Iris pigment epithelial cell (primary cell): ENCODE results near the gene D2HGDH.
A peak's percentile ranks its signal among the peaks of the same experiment; 100 is the strongest.
"Not testable (repeated sequence)": the region's sequence is repeated elsewhere in the genome, so short reads cannot be mapped to it uniquely, and the experiment has no call there.

Experiments used
- DNase-seq: peaks from one replicate; pipeline ENCODE4 v3.0.0-alpha.2; 2011; ENCODE audit warnings: low read depth

Gene D2HGDH

DNA sequence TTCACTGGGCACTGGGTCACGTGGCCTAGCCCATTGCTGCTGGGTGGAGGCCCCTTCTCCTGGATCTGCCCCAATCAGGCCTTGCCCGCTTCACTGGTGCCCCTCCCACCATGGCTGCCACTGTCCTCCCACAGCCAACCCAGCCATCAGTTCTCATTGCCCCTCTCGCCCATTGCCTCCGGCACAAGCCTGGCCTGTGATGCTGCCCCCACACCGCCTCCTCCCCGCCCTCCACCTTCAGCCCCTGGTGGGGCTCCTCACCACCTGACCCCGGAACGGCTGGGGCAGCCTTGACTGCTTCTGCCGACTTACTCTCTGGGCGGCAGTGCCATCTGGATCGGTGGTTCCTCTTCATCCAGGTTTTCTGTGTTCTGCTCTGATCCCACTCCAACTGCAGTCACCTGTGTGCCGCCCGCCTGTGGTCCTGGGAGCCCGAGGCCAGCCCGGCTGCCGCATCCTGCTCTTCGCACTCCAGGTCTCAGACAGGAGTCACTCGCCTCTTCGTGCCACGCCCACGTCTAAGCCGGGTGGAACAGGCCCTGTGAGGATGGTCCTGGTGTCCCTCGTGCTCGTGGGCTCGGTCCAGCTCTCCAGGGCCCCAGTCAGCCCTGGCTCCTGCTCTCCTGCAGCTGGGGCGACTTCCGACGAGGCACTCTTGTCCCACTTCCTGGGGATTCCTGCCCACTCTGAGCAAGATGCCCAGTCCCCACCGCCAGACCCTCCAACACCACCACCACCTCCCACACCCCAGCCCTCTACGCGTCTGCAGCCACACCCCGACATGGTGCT, 14.2 kb downstream of the D2HGDH start:
- no peak for DNase-seq

DNA sequence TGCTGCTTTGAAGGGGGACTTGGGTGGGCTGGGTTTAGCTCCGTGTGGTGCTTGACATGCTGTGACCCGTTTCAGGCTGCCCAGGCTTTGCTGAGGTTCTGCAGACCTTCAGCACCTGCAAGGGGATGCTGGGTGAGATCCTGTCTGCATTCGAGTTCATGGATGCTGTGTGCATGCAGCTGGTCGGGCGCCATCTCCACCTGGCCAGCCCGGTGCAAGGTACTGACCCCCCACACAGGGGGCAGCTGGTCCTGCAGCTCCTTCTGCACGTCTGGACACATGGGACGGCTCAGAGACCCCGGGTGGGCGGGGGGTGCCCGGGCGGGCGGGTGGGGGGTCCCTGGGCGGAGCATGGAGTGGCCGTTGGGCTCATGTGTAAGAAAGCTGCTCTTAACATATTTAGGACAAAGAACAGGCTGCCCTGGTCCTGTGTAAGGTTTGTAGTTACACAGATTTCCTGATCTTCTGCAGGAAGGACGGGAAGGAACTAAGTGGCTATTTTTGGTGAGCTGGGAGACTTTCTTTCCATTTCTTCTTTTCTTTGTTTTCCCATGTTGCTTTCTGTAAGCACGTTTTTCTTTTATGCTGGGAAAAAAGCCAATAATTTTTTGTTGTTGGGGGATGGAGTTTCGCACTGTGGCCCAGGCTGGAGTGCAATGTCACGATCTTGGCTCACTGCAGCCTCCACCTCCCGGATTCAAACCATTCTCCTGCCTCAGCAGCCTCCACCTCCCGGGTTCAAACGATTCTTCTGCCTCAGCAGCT, 15.8 kb downstream of the D2HGDH start:
- no peak for DNase-seq

DNA sequence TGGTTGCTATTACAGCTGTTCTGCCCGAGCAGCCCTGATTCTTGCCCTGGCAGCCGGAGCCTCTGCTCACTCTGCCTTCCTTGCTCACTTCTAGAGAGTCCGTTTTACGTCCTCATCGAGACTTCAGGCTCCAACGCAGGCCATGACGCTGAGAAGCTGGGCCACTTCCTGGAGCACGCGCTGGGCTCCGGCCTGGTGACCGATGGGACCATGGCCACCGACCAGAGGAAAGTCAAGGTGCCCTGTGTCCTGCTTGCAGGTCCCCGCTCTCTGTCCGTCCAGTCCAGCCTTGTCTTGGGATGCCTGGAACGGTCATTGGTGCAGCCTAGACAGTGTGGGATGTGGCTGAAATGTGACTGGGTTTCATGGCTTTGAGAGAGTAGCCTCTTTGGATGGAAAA, 16.7 kb downstream of the D2HGDH start:
- DNase-seq: no peak

DNA sequence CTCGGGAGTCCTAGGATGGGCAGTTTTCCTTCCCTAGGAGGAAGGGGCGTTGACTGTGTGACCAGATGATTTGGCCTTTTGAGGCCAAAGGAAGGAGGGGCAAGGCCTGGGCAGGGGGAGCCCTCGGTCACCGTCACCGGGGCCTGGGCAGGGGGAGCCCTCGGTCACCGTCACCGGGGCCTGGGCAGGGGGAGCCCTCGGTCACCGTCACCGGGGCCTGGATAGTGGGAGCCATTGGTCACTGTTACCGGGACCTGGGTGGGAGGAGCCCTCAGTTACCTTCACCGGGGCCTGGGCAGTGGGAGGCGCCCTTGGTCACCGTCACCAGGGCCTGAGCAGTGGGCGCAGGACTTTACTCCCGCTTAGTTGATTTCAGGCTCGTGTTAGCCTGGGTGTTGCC, 17.3 kb downstream of the D2HGDH start:
- DNase-seq: no peak

DNA sequence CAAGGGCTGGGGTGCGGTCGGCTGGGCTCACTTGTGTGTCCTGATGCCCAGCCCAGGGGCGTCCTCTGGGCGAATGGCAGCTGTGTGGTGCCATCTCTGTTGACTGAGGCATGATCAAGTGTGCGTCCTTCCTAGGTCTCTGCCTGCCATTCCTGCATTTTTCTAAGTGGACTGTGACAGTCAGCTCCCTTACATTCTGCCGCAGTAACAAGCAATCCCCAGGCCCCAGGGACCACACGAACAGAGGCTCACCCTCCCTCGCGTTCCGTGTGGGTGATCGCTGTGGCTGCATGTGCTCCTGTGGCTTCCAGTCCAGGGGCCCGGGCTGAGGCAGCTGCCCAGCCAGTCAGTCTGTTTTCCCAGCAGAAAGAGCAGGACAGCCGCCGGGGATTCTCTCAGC, 17.8 kb downstream of the D2HGDH start:
- DNase-seq: no peak

DNA sequence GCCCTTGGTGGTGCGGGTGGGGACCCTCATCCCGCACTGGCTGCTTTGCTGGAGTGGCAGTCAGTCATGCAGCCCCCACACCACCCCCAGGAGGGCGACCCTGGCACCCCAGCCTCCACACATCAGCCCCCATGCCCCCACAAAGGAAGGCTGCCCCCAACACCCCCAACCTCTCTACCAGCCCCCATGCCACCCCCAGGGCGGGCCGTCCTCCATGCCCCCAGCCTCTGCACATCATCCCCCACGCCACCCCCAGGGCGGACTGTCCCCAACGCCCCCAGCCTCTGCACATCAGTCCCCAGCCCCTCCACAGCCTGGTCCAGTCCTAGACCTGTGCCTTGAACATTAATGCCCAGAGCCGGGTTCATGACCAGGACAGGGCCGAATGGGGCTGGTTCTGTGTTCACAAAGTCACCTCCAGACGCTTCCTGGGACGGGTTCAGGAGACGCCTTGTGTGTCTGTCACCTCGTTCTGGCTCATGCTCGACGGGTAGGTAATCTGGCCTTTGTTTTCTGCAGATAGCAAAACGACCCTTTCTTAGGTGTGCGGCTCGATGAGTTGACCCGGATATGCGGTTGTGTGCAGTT, 18.4 kb downstream of the D2HGDH start:
- DNase-seq: no peak

DNA sequence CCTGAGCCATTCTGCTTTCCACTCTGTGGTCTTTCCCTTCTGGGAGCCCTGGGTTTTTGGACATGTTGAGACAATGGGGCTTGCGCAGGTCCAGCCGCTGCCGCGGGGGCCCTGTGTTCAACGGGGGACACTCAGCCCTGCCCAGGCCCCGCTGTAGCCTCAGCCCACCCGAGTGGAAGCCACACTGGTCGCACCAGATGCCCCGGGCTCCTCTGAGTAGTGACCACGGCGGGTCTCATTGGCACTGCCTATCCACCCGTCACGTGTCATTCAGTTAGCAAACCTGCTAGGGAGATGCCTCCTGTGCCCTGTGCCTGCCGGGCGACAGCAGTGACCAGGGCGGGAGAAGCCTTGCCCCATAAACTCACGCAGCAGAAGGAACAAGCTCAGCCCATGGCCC, 19.1 kb downstream of the D2HGDH start:
- DNase-seq: no peak

DNA sequence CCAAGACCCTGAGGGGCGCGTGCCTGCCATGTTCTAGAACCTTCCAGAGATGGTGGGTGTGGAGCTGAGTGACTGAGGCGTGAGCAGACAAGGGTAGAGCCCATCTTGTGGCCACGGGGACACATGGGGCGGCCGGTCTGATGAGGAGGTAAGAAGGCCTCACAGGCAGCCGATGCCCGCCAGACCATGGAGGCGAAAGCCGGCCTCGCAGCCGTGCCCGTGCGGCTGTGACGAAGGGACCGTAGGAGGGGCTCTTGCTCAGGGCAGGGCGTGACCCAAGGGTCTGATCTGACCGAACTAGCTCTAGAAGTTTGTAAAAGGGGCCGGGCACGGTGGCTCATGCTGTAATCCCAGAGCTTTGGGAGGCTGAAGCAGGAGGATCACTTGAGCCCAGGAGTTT, 19.6 kb downstream of the D2HGDH start:
- DNase-seq: no peak

DNA sequence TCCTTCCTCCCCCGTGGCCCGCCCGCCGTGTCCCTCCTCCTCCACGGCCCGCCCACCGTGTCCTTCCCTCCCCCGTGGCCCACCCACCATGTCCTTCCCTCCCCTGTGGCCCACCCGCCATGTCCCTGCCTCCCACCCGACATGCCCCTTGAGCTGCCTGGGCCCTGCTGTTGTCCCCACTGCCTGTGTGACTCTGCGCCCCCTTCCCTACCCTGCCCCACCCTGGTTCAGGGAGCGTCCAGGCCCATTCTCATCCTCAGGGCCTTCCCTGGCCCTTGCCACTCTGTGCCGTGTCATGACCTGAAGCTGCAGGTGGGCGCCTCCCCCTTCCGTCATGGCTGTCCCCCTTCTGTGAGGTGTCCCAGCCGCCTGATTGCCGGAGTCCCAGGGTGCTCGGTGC, 20.7 kb downstream of the D2HGDH start:
- no peak for DNase-seq

DNA sequence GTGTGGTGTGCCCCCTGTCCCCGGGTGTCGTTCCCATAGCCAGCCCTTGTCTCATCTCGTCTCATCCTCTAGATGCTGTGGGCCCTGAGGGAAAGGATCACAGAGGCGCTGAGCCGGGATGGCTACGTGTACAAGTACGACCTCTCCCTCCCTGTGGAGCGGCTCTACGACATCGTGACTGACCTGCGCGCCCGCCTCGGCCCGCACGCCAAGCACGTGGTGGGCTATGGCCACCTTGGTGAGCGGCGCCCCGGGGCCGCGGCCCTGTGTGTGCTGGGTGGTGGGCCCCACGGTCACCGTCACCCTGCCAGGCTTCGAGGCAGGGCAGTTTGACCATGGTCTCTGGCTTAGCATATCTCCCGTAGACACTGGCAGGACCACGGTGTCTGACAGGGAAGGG, 21.3 kb downstream of the D2HGDH start:
- DNase-seq: no peak

DNA sequence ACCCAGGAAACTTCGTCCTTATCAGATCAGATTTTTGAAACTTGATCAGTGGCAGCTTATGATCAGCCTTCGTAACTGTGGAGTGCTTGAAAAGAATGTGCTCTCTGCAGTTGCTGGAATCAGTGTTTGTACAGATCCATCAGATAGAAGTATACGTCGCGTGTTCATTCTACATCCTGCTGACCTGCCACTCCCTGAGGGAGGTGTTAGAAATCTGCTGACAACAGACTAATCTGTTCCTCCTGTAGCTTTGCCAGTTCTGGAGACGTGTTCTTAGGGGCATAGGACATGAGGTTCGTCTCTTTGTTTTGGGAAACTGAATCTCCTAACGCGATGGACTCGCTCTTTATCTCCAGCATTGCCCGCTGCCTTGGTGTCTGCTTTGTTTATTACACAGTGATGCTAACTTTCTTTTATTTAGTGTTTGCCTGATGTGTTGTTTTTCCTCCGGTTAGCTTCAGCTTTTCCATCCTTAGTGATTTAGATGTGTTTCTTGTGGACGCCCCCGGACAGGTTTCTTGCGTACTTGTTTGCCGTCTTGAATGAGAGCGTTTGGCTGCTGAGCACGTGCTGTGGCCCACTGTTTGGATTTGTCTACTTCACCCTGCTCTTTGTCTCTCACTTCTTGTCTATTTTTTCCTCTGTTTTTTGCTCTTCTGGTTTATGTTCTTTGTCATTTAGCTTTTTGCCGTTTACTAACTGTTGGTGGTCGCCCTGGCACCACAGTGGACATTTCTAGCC, 24.8 kb downstream of the D2HGDH start:
- no peak for DNase-seq

DNA sequence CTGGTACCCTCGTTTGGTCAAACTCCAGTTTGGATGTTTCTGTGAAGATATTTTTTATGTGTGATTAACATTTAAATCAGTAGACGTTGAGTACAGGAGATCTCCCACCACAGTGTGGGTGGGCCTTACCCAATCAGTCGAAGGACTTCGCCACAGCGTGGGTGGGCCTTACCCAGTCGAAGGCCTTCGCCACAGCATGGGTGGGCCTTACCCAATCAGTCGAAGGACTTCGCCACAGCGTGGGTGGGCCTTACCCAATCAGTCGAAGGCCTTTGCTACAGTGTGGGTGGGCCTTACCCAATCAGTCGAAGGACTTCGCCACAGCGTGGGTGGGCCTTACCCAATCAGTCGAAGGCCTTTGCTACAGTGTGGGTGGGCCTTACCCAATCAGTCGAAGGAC, 25.5 kb downstream of the D2HGDH start:
- not testable (repeated sequence) for DNase-seq

DNA sequence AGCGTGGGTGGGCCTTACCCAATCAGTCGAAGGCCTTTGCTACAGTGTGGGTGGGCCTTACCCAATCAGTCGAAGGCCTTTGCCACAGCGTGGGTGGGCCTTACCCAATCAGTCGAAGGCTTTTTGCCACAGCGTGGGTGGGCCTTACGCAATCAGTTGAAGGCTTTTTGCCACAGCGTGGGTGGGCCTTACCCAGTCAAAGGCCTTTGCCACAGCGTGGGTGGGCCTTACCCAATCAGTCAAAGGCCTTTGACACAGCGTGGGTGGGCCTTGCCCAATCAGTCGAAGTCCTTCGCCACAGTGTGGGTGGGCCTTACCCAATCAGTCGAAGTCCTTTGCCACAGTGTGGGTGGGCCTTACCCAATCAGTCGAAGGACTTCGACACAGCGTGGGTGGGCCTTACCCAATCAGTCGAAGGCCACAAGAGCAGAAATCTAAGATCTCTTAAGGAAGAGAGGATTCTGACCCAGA, 25.9 kb downstream of the D2HGDH start:
- DNase-seq: no peak

DNA sequence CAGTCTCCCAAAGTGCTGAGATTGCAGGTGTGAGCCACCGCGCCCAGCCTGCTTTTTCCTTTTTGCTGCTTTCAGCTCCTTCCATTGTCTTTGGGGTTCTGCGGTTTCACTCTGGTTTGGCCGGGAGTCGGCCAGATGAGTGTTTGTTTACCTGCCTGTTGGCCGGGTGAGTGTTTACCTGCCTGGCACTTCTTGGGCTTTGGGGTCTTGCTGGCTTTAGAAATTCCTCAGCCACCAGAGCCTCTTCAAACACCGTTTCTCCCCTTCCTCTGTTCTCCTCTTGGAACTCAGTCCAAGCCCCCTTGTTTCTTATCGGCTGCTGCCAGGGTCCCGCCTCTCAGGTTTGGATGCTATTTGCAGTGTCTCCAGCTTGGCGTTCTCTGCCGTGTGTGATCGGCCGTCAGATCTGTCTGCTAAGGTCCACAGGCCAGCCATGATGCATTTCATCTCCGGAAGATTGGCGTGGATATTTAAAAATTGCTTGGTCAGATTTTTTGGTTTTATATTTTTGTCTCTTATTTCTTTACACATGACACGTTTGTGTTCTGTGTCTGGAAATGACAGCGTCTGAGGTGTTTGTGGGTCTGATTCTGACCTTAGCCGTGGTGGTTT, 28.0 kb downstream of the D2HGDH start:
- no peak for DNase-seq

DNA sequence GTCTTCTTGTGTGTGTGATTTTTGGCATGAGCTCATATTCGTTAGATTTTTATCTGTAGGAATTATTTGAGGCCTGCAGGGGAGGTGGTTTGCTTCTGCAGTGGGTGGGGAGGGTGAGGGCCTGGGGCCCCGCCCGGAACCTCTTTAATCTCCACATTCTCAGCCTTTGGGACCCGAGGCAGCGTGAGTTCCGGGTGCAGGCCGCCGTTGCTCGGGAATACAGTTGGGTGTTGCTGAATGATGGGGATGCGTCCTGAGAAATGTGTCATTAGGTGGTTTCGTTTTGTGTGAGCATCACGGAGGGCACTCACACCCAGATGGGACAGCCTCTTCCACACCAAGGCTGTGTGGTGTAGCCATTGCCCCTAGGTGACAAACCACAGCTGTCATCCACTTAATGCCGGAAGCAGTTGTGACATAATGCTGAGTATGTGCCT, 28.5 kb downstream of the D2HGDH start:
- no peak for DNase-seq

DNA sequence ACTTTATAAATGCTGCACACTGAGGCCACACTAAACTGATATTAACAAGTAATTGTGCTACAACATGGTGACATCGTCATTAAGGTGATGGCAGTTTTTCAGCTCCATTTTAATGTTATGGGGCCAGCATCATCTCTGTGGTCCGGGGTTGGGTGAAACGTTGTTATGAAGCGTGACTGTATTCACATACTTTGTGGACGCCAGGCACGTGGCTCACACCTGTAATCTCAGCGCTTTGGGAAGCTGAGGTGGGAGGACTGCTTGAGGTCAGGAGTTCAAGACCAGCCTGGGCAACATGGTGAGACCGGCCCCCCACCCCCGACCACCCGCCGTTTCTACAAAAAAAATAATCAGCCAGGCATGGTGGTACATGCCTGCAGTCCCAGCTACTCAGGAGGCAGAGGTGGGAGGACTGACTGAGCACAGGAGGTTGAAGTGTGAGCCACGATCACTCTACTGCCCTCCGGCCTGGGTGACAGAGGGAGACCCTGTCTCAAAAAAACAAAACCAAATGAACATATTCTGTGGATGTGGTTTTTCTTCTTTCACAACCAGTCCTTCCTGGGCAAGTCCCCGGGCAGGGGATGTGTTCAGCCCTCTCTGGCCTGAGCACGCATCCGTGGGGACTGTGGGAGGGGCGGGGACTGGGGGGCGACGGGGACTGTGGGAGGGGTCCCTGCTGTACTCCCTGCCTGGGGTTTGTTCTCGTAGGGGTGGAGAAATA, 29.3 kb downstream of the D2HGDH start:
- DNase-seq: no peak

DNA sequence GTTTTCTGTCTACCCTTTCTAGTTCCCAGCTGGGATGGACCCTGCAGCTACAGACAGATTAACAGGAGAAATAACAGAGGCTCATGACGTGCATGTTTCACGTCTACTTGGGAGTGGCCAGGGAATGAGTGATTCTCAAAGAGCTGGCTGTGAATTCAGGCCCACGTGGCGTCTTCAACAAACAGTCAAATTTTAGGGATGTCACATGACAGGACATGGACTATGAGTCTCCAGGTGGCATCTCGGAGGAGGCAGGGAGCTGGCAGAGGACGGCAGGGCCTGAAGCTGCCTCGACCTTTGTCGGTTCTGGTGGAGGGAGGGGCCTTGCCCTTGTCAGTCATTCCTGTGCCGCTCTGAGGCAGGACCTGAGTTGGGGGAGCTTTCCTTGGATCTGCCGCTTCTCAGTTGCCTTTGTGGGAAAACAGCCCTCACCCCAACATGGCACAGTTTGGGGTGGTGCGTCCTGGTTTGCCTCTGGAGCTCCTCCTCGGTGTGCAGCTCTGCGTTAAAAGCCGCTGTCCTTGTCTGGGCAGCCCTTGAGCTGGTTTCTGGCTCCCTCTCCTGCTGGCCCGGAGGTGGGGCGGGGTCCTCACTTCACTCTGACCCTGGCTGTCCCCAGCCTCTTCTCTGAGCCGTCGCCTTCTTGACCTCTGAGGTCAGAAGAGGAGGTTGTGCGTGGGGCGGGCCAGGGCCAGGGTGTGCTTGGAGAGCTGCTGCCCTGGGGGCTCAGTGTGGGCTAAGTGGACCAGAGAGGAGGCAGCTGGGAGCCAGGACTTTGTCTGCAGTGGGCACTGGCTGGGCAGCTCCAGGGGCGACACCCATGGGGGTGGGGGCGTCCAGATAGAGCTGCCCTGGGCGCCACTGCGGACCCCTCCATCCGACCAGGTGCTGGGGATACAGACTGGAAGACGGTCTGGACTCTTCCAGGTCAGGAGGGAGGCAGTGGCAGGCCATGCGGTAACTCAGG, 30.1 kb downstream of the D2HGDH start:
- DNase-seq: peak; percentile 9

DNA sequence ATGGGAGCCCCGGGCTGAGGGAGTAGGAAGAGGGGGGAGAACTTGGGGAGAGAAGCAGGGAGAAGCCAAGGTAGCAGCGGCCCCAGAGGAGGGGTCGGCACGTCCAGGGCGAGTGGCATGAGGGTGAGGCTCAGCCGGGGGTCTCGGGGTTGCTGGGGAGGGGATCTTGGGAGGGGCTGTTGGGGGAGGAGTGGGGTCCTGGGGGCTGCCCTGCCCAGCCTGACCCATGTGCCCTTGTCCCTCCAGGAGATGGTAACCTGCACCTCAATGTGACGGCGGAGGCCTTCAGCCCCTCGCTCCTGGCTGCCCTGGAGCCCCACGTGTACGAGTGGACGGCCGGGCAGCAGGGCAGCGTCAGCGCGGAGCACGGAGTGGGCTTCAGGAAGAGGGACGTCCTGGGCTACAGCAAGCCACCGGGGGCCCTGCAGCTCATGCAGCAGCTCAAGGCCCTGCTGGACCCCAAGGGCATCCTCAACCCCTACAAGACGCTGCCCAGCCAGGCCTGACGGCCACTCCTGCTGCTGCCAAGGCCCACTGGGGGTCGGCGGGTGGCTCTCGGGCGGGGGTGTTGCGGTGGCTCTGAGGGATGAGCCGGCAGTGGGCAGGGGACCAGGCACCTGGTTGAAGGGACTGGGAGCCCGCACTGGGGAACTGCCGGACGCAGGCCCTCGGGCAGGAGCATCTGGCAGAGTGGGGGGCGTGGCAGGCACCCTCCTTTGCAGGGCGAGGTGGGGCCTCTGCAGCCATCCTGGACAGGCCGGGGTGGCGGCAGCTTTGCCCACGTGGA, 33.2 kb downstream of the D2HGDH start:
- DNase-seq: no peak

DNA sequence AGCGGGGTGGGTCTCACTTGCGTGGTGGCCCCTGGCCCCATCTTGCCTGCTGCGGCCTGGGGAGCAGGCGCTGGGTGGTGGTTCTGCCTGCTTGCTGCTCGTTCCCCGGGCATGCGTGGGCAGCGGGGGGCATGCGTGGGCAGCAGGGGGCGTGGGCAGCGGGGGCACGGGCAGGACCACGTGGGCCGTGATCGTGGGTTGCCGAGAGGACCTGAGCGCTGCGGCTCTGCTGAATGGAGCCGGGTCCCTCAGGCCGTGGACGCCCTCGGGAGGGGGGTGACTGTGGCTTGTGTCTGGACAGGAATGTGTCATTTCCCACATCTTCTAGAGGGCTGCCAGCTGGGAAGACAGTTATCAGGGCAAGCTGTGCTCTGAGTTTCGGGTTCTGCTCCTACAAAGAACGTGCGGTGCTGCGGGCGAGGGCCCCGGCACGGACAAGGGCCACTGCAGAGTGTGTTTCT, 33.9 kb downstream of the D2HGDH start:
- no peak for DNase-seq
